ENCODE measurements around the gene MTRF1L.

The MTRF1L gene

GRCh38 chr6:152946484-152946883, 56.0 kb downstream of the MTRF1L start:
- Histone ChIP-seq H4K91ac (ENCODE audit: low read length) (no peak overlapping the region), H3K23ac (ENCODE audit: low read length in 2 of 2) (no peak overlapping the region), H2BK15ac (ENCODE audit: low read depth, poor library complexity, severe bottlenecking) (no peak overlapping the region), H3K18ac (ENCODE audit: low read depth in 1 of 2, low read length in 2 of 2) (no peak overlapping the region), H3K9me3 (ENCODE audit: control insufficient read depth, low read length) (no peaks in the 10 kb centered on the region), H3K9ac (ENCODE audit: low read length) (no peak overlapping the region), H3K4me3 (ENCODE audit: insufficient read depth in 1 of 2, low read depth in 1 of 2, low read length in 2 of 2) (no peak overlapping the region), H3K27ac (ENCODE audit: low read length, poor library complexity, severe bottlenecking) (no peak overlapping the region), H3K79me1 (replicated peaks; ENCODE audit: low read length, poor library complexity, severe bottlenecking) (no peaks in the 10 kb centered on the region), H2BK120ac (ENCODE audit: low read depth, low read length) (no peak overlapping the region), H4K8ac (ENCODE audit: low read length) (no peak overlapping the region), H3K36me3 (ENCODE audit: control insufficient read depth in 1 of 2, insufficient read depth in 2 of 2, low read depth in 1 of 2, low read length in 2 of 2) (no peaks in the 10 kb centered on the region), H3K4ac (ENCODE audit: low read depth in 1 of 2, low read length in 2 of 2) (no peak overlapping the region), H2AK5ac (ENCODE audit: low read length, severe bottlenecking) (no peak overlapping the region), H3K14ac (ENCODE audit: low read length in 2 of 2) (no peak overlapping the region), H3K4me2 (ENCODE audit: low read length, poor library complexity, severe bottlenecking) (no peak overlapping the region), H3K27me3 (ENCODE audit: control insufficient read depth in 1 of 2, insufficient read depth in 1 of 2, low read length in 2 of 2) (no peaks in the 10 kb centered on the region), H3K4me1 (ENCODE audit: control insufficient read depth, insufficient read depth, low read depth, low read length) (no peaks in the 10 kb centered on the region), H2AFZ (ENCODE audit: low read depth, low read length) (no peak overlapping the region), H2BK5ac (ENCODE audit: low read depth, low read length, poor library complexity, severe bottlenecking) (no peak overlapping the region), H2BK12ac (ENCODE audit: low read length in 2 of 2) (no peak overlapping the region)
- WGBS: no CpG with 5 or more reads among the region's 3 CpGs
- no peak for DNase-seq

GRCh38 chr6:152943260-152943897, 59.1 kb downstream of the MTRF1L start:
- Histone ChIP-seq H3K79me1 (replicated peaks; ENCODE audit: low read length, poor library complexity, severe bottlenecking) (no peaks in the 10 kb centered on the region), H3K4me2 (ENCODE audit: low read length, poor library complexity, severe bottlenecking) (no peak overlapping the region), H3K14ac (ENCODE audit: low read length in 2 of 2) (no peak overlapping the region), H2BK5ac (ENCODE audit: low read depth, low read length, poor library complexity, severe bottlenecking) (no peak overlapping the region), H3K27me3 (ENCODE audit: control insufficient read depth in 1 of 2, insufficient read depth in 1 of 2, low read length in 2 of 2) (no peaks in the 10 kb centered on the region), H3K9ac (ENCODE audit: low read length) (no peak overlapping the region), H4K8ac (ENCODE audit: low read length) (no peak overlapping the region), H3K27ac (ENCODE audit: low read length, poor library complexity, severe bottlenecking) (no peak overlapping the region), H3K23ac (ENCODE audit: low read length in 2 of 2) (no peak overlapping the region), H2BK120ac (ENCODE audit: low read depth, low read length) (no peak overlapping the region), H2AK5ac (ENCODE audit: low read length, severe bottlenecking) (no peak overlapping the region), H3K4me3 (ENCODE audit: insufficient read depth in 1 of 2, low read depth in 1 of 2, low read length in 2 of 2) (no peak overlapping the region), H3K9me3 (ENCODE audit: control insufficient read depth, low read length) (no peaks in the 10 kb centered on the region), H3K4ac (ENCODE audit: low read depth in 1 of 2, low read length in 2 of 2) (no peak overlapping the region), H2BK12ac (ENCODE audit: low read length in 2 of 2) (no peak overlapping the region), H2AFZ (ENCODE audit: low read depth, low read length) (no peak overlapping the region), H2BK15ac (ENCODE audit: low read depth, poor library complexity, severe bottlenecking) (no peak overlapping the region), H3K36me3 (ENCODE audit: control insufficient read depth in 1 of 2, insufficient read depth in 2 of 2, low read depth in 1 of 2, low read length in 2 of 2) (no peaks in the 10 kb centered on the region), H3K18ac (ENCODE audit: low read depth in 1 of 2, low read length in 2 of 2) (no peak overlapping the region), H4K91ac (ENCODE audit: low read length) (no peak overlapping the region), H3K4me1 (ENCODE audit: control insufficient read depth, insufficient read depth, low read depth, low read length) (no peaks in the 10 kb centered on the region)
- no CpG with 5 or more reads among the region's 2 CpGs for WGBS
- no peak for DNase-seq

- Histone ChIP-seq H4K91ac (ENCODE audit: low read length) (no peak overlapping the region), H3K4ac (ENCODE audit: low read depth in 1 of 2, low read length in 2 of 2) (no peak overlapping the region), H3K79me1 (replicated peaks; ENCODE audit: low read length, poor library complexity, severe bottlenecking) (no peaks in the 10 kb centered on the region), H3K4me3 (ENCODE audit: insufficient read depth in 1 of 2, low read depth in 1 of 2, low read length in 2 of 2) (no peak overlapping the region), H3K27ac (ENCODE audit: low read length, poor library complexity, severe bottlenecking) (no peak overlapping the region), H3K4me2 (ENCODE audit: low read length, poor library complexity, severe bottlenecking) (no peak overlapping the region), H2BK5ac (ENCODE audit: low read depth, low read length, poor library complexity, severe bottlenecking) (no peak overlapping the region), H3K23ac (ENCODE audit: low read length in 2 of 2) (no peak overlapping the region), H3K14ac (ENCODE audit: low read length in 2 of 2) (no peak overlapping the region), H2BK15ac (ENCODE audit: low read depth, poor library complexity, severe bottlenecking) (no peak overlapping the region), H2AK5ac (ENCODE audit: low read length, severe bottlenecking) (no peak overlapping the region), H3K36me3 (ENCODE audit: control insufficient read depth in 1 of 2, insufficient read depth in 2 of 2, low read depth in 1 of 2, low read length in 2 of 2) (no peaks in the 10 kb centered on the region), H3K4me1 (ENCODE audit: control insufficient read depth, insufficient read depth, low read depth, low read length) (no peaks in the 10 kb centered on the region), H3K9ac (ENCODE audit: low read length) (no peak overlapping the region), H2BK120ac (ENCODE audit: low read depth, low read length) (no peak overlapping the region), H3K27me3 (ENCODE audit: control insufficient read depth in 1 of 2, insufficient read depth in 1 of 2, low read length in 2 of 2) (no peaks in the 10 kb centered on the region), H3K18ac (ENCODE audit: low read depth in 1 of 2, low read length in 2 of 2) (no peak overlapping the region), H3K9me3 (ENCODE audit: control insufficient read depth, low read length) (no peaks in the 10 kb centered on the region), H2AFZ (ENCODE audit: low read depth, low read length) (no peak overlapping the region), H2BK12ac (ENCODE audit: low read length in 2 of 2) (no peak overlapping the region), H4K8ac (ENCODE audit: low read length) (no peak overlapping the region)
- no peak for DNase-seq
- WGBS: no CpG with 5 or more reads among the region's 1 CpG
These were observed 60.1 kb downstream of the MTRF1L start for GRCh38 chr6:152942319-152942869.

GRCh38 chr6:152941746-152942145, 60.8 kb downstream of the MTRF1L start:
- Histone ChIP-seq H4K8ac (ENCODE audit: low read length) (no peak overlapping the region), H2BK12ac (ENCODE audit: low read length in 2 of 2) (no peak overlapping the region), H3K4ac (ENCODE audit: low read depth in 1 of 2, low read length in 2 of 2) (no peak overlapping the region), H3K18ac (ENCODE audit: low read depth in 1 of 2, low read length in 2 of 2) (no peak overlapping the region), H2AK5ac (ENCODE audit: low read length, severe bottlenecking) (no peak overlapping the region), H3K9me3 (ENCODE audit: control insufficient read depth, low read length) (no peaks in the 10 kb centered on the region), H4K91ac (ENCODE audit: low read length) (no peak overlapping the region), H3K4me3 (ENCODE audit: insufficient read depth in 1 of 2, low read depth in 1 of 2, low read length in 2 of 2) (no peak overlapping the region), H3K14ac (ENCODE audit: low read length in 2 of 2) (no peak overlapping the region), H2AFZ (ENCODE audit: low read depth, low read length) (no peak overlapping the region), H3K9ac (ENCODE audit: low read length) (no peak overlapping the region), H3K4me1 (ENCODE audit: control insufficient read depth, insufficient read depth, low read depth, low read length) (no peaks in the 10 kb centered on the region), H2BK120ac (ENCODE audit: low read depth, low read length) (no peak overlapping the region), H3K27me3 (ENCODE audit: control insufficient read depth in 1 of 2, insufficient read depth in 1 of 2, low read length in 2 of 2) (no peaks in the 10 kb centered on the region), H2BK15ac (ENCODE audit: low read depth, poor library complexity, severe bottlenecking) (no peak overlapping the region), H3K4me2 (ENCODE audit: low read length, poor library complexity, severe bottlenecking) (no peak overlapping the region), H3K23ac (ENCODE audit: low read length in 2 of 2) (no peak overlapping the region), H3K79me1 (replicated peaks; ENCODE audit: low read length, poor library complexity, severe bottlenecking) (no peaks in the 10 kb centered on the region), H3K27ac (ENCODE audit: low read length, poor library complexity, severe bottlenecking) (no peak overlapping the region), H2BK5ac (ENCODE audit: low read depth, low read length, poor library complexity, severe bottlenecking) (no peak overlapping the region), H3K36me3 (ENCODE audit: control insufficient read depth in 1 of 2, insufficient read depth in 2 of 2, low read depth in 1 of 2, low read length in 2 of 2) (no peaks in the 10 kb centered on the region)
- no peak for DNase-seq
